HPDE6-E6E7 (cell line): Measurements from ENCODE around the gene MYCBPAP.

ENCODE experiments used
- DNase-seq: peaks from one replicate; pipeline ENCODE4 v3.0.0; 2011; ENCODE audit warnings: missing footprints; ENCODE audit errors: extremely low spot score

The MYCBPAP gene

DNA sequence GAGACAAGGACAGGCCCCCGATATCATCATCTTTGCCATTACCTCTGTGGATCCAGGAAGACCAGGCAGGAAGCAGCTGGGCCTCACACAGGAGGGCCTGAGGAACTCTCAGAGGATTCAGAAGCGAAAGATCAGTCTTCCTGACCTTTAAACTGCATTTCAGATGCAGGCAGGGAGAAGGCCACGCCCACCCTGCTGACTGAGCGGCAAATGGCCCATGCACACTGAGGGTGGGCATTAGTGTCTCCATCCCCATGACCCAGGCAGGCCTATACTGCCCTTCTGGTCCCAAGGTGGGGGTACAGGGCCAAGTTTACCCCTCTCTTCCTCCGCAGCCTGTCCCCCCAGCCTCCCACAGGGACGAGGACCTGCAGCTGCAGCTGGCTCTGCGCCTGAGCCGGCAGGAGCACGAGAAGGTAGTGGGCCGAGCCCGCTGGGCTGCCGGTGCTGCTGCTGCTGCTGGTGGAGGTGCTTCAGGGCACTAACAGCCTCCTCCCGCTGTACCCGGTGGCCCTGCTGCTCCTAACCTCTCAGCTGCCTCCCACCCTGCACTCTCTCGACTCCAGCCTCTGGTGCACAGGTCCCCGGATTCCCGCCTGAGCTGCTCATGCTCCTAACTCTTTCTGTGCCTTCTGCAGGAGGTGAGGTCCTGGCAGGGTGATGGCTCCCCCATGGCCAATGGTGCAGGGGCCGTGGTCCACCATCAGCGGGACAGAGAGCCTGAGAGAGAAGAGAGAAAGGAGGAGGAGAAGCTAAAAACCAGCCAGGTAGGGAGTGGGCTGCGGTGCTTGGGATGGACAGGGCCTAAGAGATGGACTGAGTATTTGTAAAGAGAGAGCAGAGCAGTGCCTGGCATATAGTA, 30.5 kb downstream of the MYCBPAP start:
- no peak for DNase-seq

DNA sequence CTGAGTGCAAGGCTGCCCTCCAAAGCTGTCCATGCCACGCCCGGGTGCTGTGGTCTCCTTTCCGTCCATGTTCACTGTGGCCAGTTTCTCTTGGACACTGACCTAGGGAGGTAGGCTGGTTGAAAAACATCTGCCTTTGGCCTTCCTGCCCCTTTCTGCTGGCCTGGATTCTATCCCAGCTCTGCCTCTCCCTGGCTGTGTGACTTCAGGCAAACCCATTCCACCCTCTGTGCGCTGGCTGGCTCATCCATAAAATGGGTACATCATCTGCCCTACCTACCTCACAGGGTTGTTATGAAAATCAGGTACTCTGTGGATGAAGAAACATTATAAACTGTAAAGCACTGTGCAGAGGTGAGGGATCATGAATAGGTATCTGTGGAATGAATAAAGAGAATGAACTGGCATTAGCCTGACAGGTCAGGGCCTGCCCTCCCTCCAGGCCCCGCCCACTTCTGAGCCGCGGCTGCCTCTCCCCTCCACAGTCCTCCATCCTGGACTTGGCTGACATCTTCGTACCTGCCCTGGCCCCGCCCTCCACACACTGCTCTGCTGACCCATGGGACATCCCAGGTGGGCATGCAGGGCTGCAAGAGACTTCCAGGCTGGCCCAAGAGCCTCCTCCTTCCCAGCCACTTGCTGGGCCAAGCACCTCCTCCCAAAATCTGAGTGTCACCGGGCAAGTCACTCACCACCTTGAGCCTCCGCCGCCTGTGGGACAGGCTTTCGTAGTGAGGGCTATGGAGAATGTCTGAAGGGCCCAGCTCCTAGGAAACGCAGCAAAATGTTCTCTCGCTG, 31.7 kb downstream of the MYCBPAP start:
- DNase-seq: peak; percentile 86

DNA sequence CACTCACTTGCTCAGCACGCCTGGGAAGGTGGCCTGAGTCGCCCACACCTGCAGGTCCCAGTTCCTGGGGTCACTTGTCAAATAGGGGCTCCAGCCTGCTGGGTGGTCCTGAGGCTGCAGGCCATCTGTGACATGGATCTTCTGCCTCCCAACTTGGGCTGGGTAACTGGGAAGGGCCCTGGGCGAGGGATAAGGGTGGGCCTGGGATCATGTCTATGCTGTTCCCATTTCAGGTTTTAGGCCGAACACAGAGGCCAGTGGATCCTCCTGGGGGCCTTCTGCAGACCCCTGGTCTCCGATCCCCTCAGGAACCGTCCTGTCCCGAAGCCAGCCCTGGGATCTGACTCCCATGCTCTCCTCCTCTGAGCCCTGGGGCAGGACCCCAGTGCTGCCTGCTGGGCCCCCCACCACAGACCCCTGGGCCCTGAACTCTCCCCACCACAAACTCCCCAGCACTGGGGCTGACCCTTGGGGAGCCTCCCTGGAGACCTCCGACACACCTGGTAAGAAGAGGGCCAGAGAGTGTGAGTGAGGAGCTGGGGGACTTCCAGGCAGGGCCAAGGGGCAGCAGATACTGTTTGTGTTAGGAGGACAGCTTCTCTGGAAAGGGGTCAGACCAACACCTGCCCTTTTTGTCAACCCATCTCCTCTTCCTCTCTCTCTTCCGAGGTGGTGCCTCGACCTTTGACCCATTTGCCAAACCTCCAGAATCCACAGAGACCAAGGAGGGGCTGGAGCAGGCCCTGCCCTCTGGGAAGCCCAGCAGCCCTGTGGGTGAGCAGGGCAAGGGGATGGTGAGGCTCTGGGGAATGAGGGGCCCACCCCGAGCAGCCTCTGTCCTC, 32.5 kb downstream of the MYCBPAP start:
- DNase-seq: no peak

DNA sequence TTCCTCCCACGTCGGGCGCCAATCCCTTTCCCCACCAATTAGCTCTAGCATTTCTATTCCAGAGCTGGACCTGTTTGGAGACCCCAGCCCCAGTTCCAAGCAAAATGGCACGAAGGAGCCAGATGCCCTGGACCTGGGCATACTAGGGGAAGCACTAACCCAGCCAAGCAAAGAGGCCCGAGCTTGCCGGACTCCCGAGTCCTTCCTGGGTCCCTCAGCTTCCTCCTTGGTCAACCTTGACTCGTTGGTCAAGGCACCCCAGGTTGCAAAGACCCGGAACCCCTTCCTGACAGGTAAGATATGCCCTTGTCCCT, 33.1 kb downstream of the MYCBPAP start:
- no peak for DNase-seq

DNA sequence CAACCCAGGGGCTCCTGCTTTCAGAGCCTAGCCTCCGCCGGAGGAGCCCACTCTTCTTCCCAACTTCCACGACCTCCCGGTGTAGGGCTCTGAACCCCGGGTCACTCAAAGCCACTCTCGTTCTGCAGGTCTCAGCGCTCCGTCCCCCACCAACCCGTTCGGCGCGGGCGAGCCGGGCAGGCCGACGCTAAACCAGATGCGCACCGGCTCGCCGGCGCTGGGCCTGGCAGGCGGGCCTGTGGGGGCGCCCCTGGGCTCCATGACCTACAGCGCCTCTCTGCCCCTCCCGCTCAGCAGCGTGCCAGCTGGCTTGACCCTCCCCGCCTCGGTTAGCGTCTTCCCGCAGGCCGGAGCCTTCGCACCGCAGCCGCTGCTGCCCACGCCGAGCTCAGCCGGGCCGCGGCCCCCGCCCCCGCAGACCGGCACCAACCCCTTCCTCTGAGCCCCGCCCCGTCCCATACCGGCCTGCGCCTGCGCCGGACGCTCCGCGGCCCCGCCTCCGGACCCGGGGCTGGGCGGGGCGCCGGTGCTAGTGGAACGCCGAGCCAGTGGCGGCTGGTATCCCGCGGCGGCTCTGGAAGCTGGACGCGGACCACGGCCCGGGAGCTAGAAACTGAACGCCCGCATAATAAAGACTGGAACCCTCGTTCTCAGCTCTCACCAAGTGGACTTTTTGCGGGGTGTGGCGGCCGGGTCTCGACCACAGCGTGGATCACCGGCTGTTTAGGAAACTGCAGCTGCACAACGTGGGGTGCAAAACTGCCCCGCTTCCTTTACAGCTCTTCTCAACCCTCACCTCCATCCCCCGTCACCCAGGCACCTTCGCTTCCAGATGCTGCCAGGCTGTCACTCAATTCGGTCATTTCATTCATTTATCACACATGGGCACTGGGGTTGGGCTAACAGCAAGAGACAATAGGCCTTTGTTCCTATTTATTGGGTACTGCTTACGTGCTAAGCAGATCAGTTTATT, 33.8 kb downstream of the MYCBPAP start:
- peak; percentile 89 for DNase-seq

DNA sequence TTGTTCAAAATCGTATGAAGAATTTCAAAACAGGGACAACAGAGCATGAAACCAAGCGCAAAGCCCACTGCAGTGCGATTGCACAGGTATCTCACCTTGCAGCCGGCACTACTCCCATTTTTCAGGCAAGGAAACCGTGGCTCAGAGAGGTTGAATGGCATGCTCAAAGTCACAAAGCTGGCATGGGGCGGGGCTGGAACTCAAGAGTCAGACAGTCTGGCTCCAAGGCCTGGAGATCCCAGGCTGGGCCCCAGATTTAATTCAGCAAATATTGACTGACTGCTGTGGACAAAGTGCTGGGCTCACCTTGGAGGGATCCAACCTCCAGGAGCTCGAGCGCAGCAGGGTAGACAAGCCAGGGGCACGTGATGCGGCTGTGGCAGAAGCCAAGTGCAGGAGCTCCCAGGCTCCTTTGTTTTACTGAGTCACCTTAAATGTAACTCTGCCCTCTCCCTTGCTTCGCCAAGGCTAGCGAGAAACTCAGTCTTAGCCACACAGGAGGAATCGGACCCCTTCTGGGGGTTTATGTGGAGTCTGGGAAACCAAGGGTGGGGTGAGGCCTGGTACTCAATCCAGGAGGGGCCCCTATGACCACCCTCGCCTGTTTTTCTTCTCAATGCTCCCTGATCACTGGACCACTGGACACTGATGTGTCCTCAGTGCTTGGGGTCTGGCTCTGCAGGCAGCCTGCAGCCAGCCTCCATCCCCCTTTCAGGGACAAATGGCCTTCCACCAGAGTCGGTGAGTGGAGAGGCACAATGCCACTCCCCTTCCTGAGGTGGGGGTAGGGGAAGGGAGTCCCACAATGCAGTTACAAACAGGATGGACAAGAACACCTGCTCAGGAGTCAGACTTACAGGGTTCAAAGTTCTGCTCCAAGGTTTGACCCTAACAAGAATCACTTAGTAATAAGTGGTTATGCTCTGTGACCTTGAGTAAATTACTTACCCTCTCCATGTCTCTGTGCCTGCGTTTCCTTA, 34.8 kb downstream of the MYCBPAP start:
- DNase-seq: no peak

DNA sequence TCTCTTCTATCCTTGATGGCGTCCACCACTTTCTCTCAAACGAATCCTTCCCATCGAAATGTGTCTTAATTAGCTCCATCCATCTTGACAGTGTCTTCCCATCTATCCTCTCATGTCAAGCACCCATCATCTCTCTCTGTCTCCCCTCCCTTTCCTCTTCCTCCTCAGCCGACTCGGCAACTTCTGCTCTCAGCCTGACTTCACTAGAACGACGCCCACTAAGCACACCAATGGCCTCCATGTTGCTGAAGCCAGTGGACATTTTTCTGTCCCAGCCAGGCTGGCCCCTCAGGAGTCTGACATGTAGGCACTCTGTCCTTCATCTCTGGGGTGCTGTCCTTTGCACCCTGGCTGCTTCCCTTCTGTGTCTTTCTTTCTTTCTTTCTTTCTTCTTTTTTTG, 36.3 kb downstream of the MYCBPAP start:
- DNase-seq: no peak

DNA sequence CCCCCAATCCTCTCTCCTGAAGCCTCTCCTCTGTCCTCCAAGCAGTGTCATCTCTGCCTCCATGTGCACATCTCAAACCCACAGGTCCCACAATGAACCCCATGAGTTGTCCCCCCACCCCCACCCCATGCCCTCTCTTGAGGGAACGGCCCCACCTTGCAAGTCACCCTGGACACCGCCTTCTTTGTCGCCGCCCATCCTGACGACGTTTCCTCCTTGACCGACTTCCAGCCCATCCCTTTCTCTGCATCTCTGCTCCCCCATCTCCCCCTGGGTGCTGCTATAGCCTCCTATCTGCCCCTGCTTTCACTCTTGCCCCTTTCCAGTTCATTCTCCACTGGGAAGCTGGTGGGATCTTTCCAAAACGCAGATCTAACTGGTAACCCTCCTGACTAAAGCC, 37.1 kb downstream of the MYCBPAP start:
- no peak for DNase-seq

DNA sequence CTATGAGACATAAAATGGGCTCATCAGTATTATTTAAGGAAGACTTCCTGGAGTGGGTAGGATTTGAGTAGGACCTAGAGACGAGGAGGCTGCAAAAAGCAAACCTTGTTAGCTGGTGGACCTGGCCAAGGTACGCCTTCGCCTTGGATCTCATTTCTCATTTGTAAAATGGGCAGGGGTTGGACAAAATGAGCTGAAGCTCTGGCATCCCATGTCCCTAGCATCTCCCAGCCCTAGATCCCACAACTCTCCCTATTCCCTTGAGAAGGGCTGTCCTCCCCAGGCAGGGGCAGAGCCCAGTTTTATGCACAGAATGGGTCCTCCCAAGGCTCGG, 38.4 kb downstream of the MYCBPAP start:
- no peak for DNase-seq

DNA sequence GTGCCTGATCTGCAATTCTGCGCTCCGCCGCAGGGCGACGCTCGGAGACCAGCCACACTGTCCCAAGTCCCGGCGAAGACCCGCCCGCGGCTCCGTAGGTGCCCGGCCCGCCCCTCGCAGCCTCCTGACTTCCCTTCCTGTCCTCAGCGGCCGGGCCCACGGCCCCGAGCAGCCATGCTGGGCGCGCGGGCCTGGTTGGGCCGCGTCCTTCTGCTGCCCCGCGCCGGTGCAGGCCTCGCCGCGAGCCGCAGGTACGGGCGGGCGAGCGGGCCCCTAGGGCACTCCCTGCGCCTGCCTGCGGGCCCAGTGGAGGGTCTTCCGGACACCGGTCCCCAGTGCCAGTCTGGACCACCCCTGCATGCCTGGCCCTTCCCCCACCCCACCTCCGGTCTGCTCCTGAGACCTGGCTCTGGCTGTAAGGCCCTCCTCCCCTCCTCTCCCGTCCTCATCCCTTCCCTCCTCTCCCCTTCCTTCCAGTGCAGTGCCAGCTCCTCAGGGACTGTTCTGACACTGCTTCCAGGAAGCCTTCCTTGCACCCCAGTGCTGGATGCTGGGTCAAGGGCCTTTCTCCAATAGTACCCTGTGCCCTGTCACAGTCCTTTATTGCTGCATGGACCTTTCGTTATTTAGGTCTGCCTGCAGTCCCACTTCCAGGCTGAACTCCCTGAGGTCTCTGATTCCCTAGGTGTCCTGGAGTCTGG, 38.9 kb downstream of the MYCBPAP start, which contains the start of gene SPATA20:
Gene SPATA20 (plus strand): TSS at position 140 of the 701 bp plus-strand sequence. CDS start 35 bp downstream, at position 175.
- peak; percentile 86 for DNase-seq

DNA sequence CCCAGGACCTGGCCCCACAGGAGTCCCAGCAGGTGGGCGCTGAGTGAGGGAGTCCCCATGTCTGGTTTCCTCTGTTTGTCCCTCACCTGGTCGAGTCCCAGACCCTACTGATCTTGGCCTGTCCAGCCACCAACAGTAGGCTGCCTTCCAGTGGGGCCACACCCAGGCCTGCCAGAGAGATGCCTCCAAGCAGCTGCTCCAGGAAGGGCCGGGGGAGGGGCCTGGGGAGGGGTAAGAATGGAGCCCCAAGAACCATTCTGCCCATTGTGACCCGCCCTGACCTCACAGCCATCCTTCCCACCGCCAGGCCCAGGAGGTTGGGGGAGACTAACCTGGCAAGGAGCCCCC, 39.5 kb downstream of the MYCBPAP start:
- DNase-seq: no peak

DNA sequence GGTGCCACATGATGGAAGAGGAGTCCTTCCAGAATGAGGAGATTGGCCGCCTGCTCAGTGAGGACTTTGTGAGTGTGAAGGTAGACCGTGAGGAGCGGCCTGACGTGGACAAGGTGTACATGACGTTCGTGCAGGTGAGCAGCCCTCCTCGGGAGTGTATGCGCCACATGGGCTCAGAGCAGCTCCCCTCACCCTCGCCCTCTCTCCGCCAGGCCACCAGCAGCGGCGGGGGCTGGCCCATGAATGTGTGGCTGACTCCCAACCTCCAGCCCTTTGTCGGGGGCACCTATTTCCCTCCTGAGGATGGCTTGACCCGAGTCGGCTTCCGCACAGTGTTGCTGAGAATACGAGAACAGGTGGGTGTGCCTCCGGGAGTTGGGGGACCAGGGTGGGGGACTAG, 40.6 kb downstream of the MYCBPAP start:
- DNase-seq: no peak

DNA sequence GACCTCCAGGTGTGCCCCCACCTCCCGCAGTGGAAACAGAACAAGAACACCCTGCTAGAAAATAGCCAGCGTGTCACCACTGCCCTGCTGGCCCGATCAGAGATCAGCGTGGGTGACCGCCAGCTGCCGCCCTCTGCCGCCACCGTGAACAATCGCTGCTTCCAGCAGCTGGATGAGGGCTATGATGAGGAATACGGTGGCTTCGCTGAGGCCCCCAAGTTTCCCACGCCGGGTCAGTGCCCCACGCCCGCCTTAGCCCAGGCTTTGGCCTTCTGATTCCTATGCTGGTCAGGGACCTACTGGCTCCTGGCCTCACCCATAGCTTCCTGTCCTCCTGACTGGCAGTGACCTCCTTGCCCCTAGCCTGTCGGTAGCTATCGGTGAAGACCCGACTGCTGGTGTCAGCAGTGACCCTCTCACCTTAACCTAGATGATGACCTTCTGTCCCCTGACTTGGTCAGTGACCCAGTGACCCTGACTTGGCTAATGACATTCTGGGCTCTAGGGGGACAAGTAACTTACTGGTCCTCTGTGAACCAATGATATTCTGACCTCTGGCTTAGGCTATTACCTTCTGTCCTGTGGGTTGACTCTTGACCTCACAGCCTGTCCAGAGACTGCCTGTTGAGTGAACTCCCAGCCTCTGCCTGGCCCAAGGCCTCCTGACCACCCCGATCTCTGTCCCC, 41.2 kb downstream of the MYCBPAP start:
- no peak for DNase-seq

DNA sequence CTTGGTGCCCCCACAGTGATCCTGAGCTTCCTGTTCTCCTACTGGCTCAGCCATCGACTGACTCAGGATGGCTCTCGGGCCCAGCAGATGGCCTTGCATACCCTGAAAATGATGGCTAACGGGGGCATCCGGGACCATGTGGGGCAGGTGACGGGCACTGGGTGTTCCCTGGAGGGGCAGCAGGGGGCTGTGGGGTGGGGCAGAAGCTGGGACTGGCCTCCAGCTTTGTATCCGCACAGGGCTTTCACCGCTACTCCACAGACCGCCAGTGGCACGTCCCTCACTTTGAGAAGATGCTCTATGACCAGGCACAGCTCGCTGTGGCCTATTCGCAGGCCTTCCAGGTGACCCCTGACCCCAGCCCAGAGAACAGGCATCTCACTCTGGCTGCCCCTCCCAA, 41.7 kb downstream of the MYCBPAP start:
- no peak for DNase-seq

DNA sequence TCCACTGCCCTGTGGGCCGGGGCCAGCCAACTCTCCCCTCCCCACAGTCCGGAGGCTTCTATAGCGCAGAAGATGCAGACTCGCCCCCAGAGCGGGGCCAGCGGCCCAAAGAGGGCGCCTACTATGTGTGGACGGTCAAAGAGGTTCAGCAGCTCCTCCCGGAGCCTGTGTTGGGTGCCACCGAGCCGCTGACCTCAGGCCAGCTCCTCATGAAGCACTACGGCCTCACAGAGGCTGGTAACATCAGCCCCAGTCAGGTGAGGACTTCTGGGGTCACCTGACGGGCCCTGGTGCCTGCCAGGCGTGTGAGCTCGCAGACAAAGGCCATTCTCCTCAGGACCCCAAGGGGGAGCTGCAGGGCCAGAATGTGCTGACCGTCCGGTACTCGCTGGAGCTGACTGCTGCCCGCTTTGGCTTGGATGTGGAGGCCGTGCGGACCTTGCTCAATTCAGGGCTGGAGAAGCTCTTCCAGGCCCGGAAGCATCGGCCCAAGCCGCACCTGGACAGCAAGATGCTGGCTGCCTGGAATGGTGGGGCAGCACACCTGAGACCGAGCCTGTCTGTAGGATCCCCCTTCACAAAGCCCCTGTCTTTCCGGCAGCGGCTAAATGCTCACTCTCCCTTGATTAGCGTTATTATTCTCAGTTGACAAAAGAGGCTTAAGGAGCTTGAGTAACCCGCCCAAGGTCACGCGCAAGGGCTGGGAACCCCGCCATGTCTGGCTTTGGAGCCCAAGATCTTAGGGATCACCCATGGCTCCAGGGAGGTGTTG, 42.6 kb downstream of the MYCBPAP start:
- DNase-seq: no peak

DNA sequence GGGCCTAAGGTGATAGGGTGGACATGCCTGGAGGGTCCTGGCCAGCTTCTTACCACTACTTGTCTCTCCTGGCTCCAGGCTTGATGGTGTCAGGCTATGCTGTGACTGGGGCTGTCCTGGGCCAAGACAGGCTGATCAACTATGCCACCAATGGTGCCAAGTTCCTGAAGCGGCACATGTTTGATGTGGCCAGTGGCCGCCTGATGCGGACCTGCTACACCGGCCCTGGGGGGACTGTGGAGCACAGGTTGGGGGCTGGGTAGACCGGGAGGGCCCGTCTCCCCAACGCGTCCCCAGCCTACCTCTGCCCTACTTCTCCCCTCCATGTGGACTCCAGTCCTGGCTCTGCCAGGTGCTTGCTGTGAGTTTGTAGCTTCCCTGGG, 43.2 kb downstream of the MYCBPAP start:
- DNase-seq: no peak

DNA sequence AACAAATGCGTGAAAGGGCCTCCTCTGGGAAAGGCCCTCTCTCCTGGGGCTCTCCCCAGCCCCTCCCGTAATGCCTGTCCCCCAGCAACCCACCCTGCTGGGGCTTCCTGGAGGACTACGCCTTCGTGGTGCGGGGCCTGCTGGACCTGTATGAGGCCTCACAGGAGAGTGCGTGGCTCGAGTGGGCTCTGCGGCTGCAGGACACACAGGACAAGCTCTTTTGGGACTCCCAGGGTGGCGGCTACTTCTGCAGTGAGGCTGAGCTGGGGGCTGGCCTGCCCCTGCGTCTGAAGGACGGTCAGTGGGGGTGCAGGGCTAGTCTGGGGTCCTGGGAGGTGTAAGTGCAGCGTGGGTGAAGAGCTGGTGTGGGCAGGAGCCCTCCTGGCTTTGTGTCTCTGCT, 43.6 kb downstream of the MYCBPAP start:
- DNase-seq: no peak

DNA sequence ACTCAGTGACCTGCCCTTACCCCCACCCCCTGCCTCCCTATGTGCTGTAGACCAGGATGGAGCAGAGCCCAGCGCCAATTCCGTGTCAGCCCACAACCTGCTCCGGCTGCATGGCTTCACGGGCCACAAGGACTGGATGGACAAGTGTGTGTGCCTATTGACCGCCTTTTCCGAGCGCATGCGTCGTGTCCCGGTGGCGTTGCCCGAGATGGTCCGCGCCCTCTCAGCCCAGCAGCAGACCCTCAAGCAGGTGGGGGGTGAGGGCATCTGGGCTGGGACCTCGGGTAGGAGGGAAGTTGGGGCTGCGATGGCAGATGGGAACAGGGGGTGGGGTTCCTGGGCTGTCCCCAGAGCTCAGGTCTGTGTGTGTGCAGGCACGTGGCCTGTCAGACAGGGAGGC, 46.0 kb downstream of the MYCBPAP start:
- no peak for DNase-seq
